Spinal cord (tissue), 10 donors: Measurements from ENCODE around the gene GUCA1A. TPM values are rescaled to one million over a fixed set of nuclear protein-coding genes. Genes with fewer than 3 reads are reported as not detected.

Source experiments
- DNase-seq, 6 donors: peaks; one replicate each; pipeline versions ENCODE4 v3.0.0 to v3.0.0-alpha.2; 2013 to 2015; ENCODE audit warnings: low spot score in 6 of 6, low read depth in 4 of 6
- H3K27ac ChIP-seq: one replicate; pipeline ENCODE4 v1.5.1; 2013; ENCODE audit warnings: low read depth, low read length, control low read depth
- H3K27me3 ChIP-seq: one replicate; pipeline ENCODE4 v1.6.1; 2013; ENCODE audit warnings: low read length; ENCODE audit not compliant: control insufficient read depth, insufficient read depth
- H3K36me3 ChIP-seq: one replicate; pipeline ENCODE4 v1.6.1; 2013; ENCODE audit warnings: low read length; ENCODE audit not compliant: control insufficient read depth, insufficient read depth
- H3K4me1 ChIP-seq: one replicate; pipeline ENCODE4 v1.6.1; 2013; ENCODE audit warnings: low read length; ENCODE audit not compliant: control insufficient read depth, insufficient read depth
- H3K4me3 ChIP-seq: one replicate; pipeline ENCODE4 v1.5.1; 2013; ENCODE audit warnings: low read depth, low read length, control low read depth
- H3K9me3 ChIP-seq: one replicate; pipeline ENCODE4 v1.6.1; 2013; ENCODE audit warnings: low read length; ENCODE audit not compliant: control insufficient read depth, insufficient read depth
- WGBS: methylation state at CpG from one replicate; pipeline ENCODE4 v1.1.5; 2013; ENCODE audit warnings: missing lambda C conversion rate; ENCODE audit not compliant: insufficient coverage; 5-methylcytosine and 5-hydroxymethylcytosine counted together
- polyA plus RNA-seq, 2 donors: library from polyadenylated mRNA; unstranded; fragments of 120-200 nt; gene quantifications; one replicate each; pipeline ENCODE4 v1.2.1, GENCODE V29; 2013; ENCODE audit not compliant: insufficient read length in 2 of 2
- total RNA-seq, 2 donors: library from RNA; depleted of rRNA in 1 of 2; stranded (reverse); fragments of 120-200 nt in 1 of 2; fragments of >200 nt in 1 of 2; gene quantifications; one replicate each; pipeline versions ENCODE4 v1.2.3 to v1.2.4, GENCODE V29; 2013 to 2014
- donor health status: healthy.

GUCA1A gene
- total and polyA plus RNA-seq, 4 donors: 1.5 to 5.8 (median 3.1) TPM

DNA sequence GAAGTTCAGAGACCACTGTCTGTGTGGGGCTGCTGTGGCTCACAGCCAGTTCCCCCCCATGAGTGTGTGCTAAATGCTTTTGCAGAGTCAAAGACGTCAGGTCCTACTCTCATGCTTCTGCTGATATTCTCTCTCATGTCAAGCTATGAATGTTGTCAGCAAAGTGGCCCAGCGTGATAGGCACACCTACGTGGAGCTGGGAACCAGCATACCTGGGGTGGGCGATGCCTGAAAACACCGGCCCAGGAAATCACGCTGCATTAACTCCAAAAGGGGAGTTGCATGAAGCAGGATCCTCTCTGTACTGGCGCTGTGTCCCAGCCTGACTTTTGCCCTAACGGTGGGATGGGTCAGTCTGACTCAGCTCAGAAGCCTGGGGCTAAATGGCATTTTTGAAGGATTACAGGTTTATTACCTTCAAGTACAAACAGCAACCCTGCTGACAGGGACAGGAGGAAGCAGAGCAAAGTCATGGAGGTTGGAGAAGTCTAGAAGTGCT, 53.5 kb downstream of the GUCA1A start:
- no peak overlapping the region for H3K4me3 ChIP-seq
- peaks cover 20% of the 10 kb centered on the region for H3K36me3 ChIP-seq
- no peaks in the 10 kb centered on the region for H3K9me3 ChIP-seq
- H3K27me3 ChIP-seq: no peaks in the 10 kb centered on the region
- H3K4me1 ChIP-seq: no peaks in the 10 kb centered on the region
- no peak for DNase-seq
- H3K27ac ChIP-seq: no peak overlapping the region
- 81% methylated on average over 7 of the region's 8 CpGs for WGBS

DNA sequence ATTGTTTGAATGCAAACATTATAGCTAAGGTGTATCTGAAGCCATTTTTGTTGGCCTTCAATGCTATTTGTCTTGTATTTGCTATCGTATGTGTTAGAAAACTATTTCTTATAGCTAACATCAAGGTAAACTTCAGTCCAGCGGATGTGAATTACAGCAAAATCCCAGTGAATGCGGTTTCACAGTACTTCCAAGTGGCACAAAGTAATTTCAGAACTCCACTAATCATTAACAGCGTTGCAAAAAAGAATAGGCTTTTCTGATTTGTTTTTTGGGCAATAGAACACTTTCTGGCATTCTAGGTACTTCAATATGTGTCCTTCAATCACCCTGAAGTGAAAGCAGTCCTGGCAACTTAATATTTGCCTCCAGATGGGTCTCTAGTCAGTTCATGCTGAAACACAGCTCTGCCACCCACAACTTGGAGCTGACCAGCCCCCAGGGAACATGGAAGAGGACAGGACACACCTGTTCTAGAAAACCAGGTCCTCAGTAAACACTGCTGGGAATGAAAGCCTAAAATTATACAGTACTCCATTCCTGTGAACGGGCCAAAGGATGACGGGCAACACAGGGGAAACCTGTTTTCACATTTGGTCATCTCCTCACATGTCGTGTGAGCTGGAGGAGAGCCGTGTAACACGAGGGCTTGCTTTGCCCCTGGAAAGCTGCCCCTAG, 54.1 kb downstream of the GUCA1A start:
- no peak for DNase-seq
- Histone ChIP-seq H3K36me3 (peaks cover 23% of the 10 kb centered on the region), H3K9me3 (no peaks in the 10 kb centered on the region), H3K4me1 (no peaks in the 10 kb centered on the region), H3K4me3 (no peak overlapping the region), H3K27me3 (no peaks in the 10 kb centered on the region), H3K27ac (no peak overlapping the region)
- 98% methylated on average over 5 of the region's 9 CpGs for WGBS

DNA sequence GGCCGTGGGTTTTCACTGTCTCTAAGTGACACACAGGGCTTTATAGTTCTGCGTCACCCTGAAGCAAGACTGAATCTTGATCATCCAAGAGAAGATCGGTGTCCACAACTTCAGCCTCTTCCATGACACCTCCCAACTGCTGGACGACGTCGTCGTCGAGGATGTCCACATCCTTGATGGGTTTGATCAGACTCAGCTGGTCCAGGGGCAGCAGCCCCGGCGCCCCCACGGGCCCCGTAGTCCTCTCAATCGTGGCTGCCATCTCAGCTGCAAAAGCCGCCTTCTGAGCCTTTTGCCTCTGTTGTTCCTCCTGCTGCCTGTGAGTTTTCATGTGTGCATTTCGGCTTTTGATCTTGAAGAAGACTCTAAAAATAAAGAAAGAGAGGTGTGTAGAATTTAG, 55.1 kb downstream of the GUCA1A start:
- 93% methylated on average over 13 of the region's 15 CpGs for WGBS
- H3K4me3 ChIP-seq: no peak overlapping the region
- no peak overlapping the region for H3K27ac ChIP-seq
- H3K27me3 ChIP-seq: no peaks in the 10 kb centered on the region
- no peaks in the 10 kb centered on the region for H3K9me3 ChIP-seq
- H3K4me1 ChIP-seq: no peaks in the 10 kb centered on the region
- peaks cover 29% of the 10 kb centered on the region for H3K36me3 ChIP-seq
- no peak for DNase-seq

Other genes with a start within 250 kb of the GUCA1A start
- gene CCND3, start 231.6 kb upstream of the GUCA1A start, total RNA-seq: 10 to 100 TPM; 21.1 to 22.8 TPM
- gene CCND3, start 231.6 kb upstream of the GUCA1A start, polyA plus RNA-seq: 10 to 100 TPM; 41.6 to 44.0 TPM
- gene TAF8, start 122.8 kb upstream of the GUCA1A start, total RNA-seq: 10 to 100 TPM; 11.2 to 17.9 TPM
- 10 to 100 TPM; 10.5 to 15.4 TPM for gene TAF8, start 122.8 kb upstream of the GUCA1A start, polyA plus RNA-seq
- gene C6orf132, start 30.7 kb upstream of the GUCA1A start, total RNA-seq: under 1 TPM; 0.10 to 0.28 TPM
- gene C6orf132, start 30.7 kb upstream of the GUCA1A start, polyA plus RNA-seq: under 1 TPM; 0.19 to 0.23 TPM
- 1 to 10 TPM in 1 of 2 donors, under 1 TPM in 1; 0.55 to 1.3 TPM for gene GUCA1B, start 21.6 kb downstream of the GUCA1A start, total RNA-seq
- gene GUCA1B, start 21.6 kb downstream of the GUCA1A start, polyA plus RNA-seq: 1 to 10 TPM; 2.5 to 3.9 TPM
- 10 to 100 TPM; 28.8 to 45.3 TPM for gene MRPS10, start 44.5 kb downstream of the GUCA1A start, total RNA-seq
- 10 to 100 TPM; 29.7 to 30.4 TPM for gene MRPS10, start 44.5 kb downstream of the GUCA1A start, polyA plus RNA-seq